ENCODE results near the gene ELK4. TPM values are rescaled to one million over a fixed set of nuclear protein-coding genes. Genes with fewer than 3 reads are reported as not detected.
A peak's percentile ranks its signal among the peaks of the same experiment; 100 is the strongest.

ELK4 gene
- total and polyA plus RNA-seq, 8 donors = 3.5 to 38.7 (median 11.7) TPM

DNA sequence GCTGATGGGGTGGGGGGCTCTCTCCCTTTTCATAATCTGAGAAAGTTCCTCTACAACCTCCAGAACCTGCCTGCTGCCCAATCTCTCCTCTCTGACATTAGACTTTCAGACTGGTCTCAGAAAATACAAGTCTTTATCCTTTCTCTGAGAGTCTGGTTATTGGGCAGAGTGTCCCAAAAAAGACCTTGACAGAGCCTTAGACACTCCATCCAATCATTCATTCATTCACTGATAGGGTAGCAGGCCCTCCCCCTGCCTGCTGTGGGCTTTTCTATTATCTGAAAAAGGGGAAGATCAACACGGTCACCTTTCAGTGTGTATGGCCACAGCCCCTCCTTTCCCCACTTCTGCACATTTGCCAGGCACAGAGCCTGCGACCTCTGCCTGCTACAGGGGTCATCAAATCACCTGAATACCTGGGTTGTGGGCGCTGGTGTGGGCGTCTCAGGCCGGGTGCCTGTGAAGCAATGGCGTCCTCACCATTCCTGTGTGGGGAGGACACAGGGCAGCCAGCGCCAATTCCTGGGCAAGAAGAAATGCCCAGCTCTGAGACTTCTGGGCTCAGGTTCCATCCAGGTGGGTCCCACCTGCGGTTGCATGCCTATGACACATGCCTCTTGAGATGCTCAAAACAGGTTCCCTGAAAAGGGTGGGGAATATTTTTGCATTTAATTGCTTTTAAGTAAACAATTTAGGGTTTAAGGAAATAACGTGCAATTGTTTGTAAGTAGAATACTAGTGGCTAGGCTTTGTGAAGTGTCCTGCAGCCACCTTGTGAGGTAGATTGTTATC lies 52.8 kb downstream of the ELK4 start:
- WGBS, 5 donors = 45 to 69% (median 53%) methylated on average over 9 of the region's 9 CpGs
- H3K4me3 ChIP-seq = no peak overlapping the region
- peak overlapping the region in 1 of 5 donors; percentile 49 for H3K27ac ChIP-seq
- no peaks in the 10 kb centered on the region for H3K9me3 ChIP-seq
- TF ChIP-seq POLR2A (IDR thresholded peaks at IDR 0.05) (no peak), POLR2AphosphoS5 (IDR thresholded peaks at IDR 0.05) (no peak), EP300 (IDR thresholded peaks at IDR 0.05) (no peak)
- TF ChIP-seq, protein P1, sequence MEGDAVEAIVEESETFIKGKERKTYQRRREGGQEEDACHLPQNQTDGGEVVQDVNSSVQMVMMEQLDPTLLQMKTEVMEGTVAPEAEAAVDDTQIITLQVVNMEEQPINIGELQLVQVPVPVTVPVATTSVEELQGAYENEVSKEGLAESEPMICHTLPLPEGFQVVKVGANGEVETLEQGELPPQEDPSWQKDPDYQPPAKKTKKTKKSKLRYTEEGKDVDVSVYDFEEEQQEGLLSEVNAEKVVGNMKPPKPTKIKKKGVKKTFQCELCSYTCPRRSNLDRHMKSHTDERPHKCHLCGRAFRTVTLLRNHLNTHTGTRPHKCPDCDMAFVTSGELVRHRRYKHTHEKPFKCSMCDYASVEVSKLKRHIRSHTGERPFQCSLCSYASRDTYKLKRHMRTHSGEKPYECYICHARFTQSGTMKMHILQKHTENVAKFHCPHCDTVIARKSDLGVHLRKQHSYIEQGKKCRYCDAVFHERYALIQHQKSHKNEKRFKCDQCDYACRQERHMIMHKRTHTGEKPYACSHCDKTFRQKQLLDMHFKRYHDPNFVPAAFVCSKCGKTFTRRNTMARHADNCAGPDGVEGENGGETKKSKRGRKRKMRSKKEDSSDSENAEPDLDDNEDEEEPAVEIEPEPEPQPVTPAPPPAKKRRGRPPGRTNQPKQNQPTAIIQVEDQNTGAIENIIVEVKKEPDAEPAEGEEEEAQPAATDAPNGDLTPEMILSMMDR (IDR thresholded peaks at IDR 0.05) = no peak
- H3K36me3 ChIP-seq = peaks cover 0 to 3% (median 0%) of the 10 kb centered on the region in 4 donors
- peaks cover 19 to 27% (median 22%) of the 10 kb centered on the region in 4 donors for H3K4me1 ChIP-seq
- intact Hi-C loops (cut with DNase I; ENCODE audit: low total_unique reads) = no loop called here
- H3K27me3 ChIP-seq = peaks cover 0 to 20% (median 0%) of the 10 kb centered on the region in 3 donors
- peak in 1 of 2 donors; percentile 31 for DNase-seq

DNA sequence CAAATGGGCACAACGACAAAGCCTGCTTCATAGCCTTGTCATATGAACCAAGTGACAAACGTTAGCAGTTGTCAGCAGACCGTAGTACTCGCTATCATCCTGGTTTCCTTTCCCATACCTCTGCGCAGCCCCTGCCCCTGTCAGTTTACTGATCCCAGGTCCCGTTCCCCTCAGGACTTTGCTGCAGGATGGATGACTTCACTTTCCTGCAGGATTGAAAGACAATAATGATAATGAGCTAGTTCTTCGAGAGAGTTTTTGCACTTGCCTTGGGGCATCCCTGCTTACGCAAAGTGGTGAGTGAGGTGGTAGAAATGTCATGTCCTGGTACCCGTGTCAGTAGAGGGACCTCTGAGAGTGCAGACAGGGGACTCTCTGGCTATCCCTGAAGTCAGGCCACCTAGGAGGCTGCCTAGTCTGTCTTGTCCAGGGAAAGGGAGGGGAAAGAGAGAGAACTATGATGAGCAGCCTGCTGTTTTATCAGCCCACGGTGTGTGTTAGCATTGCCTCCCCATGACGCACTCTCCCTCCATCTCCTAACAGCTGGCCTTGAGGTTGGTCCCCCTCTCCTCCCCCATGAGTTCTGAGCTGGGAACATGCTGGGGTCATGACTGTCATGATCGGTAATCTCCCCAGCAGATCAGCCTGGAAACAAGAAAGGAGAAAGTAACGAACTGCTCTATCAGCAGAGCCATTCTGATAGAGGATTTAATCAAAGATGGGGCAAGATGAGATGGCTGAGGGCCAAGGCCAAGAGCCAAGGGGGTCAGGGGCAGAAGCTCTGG lies 53.7 kb downstream of the ELK4 start:
- no peak overlapping the region for H3K4me3 ChIP-seq
- peaks cover 0 to 20% (median 0%) of the 10 kb centered on the region in 3 donors for H3K27me3 ChIP-seq
- peaks cover 13 to 27% (median 21%) of the 10 kb centered on the region in 4 donors for H3K4me1 ChIP-seq
- no peaks in the 10 kb centered on the region for H3K9me3 ChIP-seq
- no peaks in the 10 kb centered on the region for H3K36me3 ChIP-seq
- DNase-seq = peak; percentile 10 to 16
- 57 to 73% (median 67%) methylated on average over 13 of the region's 13 CpGs for WGBS, 5 donors
- TF ChIP-seq EP300 (IDR thresholded peaks at IDR 0.05) = no peak
- TF ChIP-seq POLR2A (IDR thresholded peaks at IDR 0.05) = no peak
- intact Hi-C loops (cut with DNase I; ENCODE audit: low total_unique reads) = no loop called here
- peak overlapping the region in 3 of 5 donors; percentile 2 to 6 (median 5) for H3K27ac ChIP-seq

DNA sequence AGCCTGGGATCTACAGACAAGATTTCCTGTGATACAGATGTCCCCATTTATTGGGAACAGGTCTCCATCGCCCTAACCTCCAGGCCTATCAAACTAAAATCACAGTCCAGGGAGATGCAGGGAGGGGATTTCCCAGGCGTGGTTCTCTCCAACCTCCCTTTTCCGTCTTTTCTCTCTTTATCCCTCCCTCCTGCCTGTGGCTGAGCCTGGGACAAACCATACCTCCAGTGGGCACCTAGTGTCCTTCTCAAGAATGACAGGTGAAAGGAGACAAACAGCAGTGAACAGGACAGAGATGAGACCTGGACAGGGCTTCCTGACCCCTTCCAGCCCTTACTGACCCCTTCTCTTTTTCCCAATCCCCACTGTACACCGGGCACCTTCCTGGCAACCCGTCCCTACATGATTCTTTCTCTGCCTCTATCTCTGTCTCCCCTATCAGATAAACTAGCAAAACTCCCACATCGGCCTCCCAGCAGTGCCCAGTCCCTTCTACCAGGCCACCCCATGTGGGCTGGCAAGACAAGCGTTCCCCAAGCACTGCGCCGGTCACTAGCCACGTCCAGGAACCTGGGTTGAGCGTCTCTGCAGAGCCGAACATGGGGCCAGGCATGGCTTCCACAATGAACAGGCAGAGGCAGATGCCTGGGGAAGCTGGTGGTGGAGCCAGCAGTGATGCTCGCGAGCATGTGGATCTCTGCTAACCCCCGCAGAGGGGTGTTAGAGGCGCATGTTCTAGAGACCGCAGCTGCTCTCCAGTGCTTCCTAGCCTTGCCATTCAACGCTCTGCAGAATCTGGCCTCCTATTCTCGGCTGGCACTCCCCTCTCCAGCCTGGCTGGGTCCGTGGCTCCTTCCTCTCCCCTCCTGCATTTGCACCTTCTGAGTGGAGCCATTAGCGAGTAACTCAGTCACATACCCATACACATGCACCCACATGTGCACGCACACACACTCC lies 54.7 kb downstream of the ELK4 start:
- H3K4me1 ChIP-seq = peaks cover 5 to 19% (median 14%) of the 10 kb centered on the region in 4 donors
- 68 to 82% (median 79%) methylated on average over 22 of the region's 22 CpGs for WGBS, 5 donors
- peaks cover 0 to 24% (median 0%) of the 10 kb centered on the region in 3 donors for H3K27me3 ChIP-seq
- no peaks in the 10 kb centered on the region for H3K9me3 ChIP-seq
- intact Hi-C loops (cut with DNase I; ENCODE audit: low total_unique reads) = no loop called here
- no peaks in the 10 kb centered on the region for H3K36me3 ChIP-seq
- TF ChIP-seq POLR2AphosphoS5 (IDR thresholded peaks at IDR 0.05) (no peak), EP300 (IDR thresholded peaks at IDR 0.05) (no peak), POLR2A (IDR thresholded peaks at IDR 0.05) (no peak)
- TF ChIP-seq, protein P1 (IDR thresholded peaks at IDR 0.05) = no peak
- no peak overlapping the region for H3K4me3 ChIP-seq
- peak overlapping the region in 1 of 5 donors; percentile 2 for H3K27ac ChIP-seq
- peak; percentile 3 to 19 for DNase-seq

DNA sequence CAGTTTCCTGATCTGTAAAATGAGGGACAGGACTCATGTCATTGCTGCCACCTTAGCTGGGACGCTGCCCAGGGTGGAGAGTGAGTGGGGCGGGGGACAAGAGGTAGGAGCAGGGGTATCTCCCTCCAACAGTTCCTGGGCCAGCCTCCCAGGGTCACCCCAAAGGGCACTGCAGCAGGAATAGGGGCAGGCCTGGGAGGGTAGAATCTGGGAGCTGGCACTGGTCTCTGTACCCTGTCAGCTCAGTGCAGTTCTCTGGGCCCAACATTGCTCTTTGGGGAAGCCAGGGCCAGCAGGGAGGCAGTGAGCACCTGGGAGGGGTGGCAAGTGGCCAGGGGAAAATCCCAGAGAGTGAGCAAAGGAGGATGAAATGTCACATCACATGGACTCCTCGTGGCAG lies 55.8 kb downstream of the ELK4 start:
- Histone ChIP-seq H3K4me3 (no peak overlapping the region), H3K9me3 (no peaks in the 10 kb centered on the region), H3K4me1 (peaks cover 5 to 15% (median 7%) of the 10 kb centered on the region in 4 donors), H3K27ac (peak overlapping the region; percentile 1 to 52 (median 43)), H3K27me3 (peaks cover 0 to 31% (median 0%) of the 10 kb centered on the region in 3 donors), H3K36me3 (no peaks in the 10 kb centered on the region)
- TF ChIP-seq POLR2A (IDR thresholded peaks at IDR 0.05) (no peak), POLR2AphosphoS5 (IDR thresholded peaks at IDR 0.05) (no peak), EP300 (IDR thresholded peaks at IDR 0.05) (no peak)
- TF ChIP-seq, protein P1 (IDR thresholded peaks at IDR 0.05) = no peak
- DNase-seq = peak in 1 of 2 donors; percentile 25
- WGBS, 5 donors = 64 to 71% (median 70%) methylated on average over 3 of the region's 3 CpGs
- intact Hi-C loops (cut with DNase I; ENCODE audit: low total_unique reads) = no loop called here
